Body of pancreas (tissue), 4 donors: Measurements from ENCODE around the gene IFT57. TPM values are rescaled to one million over a fixed set of nuclear protein-coding genes. Genes with fewer than 3 reads are reported as not detected.

ENCODE experiments used
- ATAC-seq: fragments of 150-250 bp; one replicate; pipeline ENCODE4 v1.9.1; 2016
- DNase-seq, 4 donors: peaks; one replicate each; pipeline ENCODE4 v3.0.0-alpha.2; 2019
- H3K27ac ChIP-seq, 4 donors: fragments of 200-600 bp; sonication (generic); 1 replicate in 3 of 4; 2 replicates in 1 of 4; pipeline versions ENCODE4 v1.5.1 to v1.6.1; 2016 to 2019; ENCODE audit warnings: mild to moderate bottlenecking in 1 of 4, mixed read lengths in 1 of 4, moderate library complexity in 1 of 4
- H3K27me3 ChIP-seq, 2 donors: fragments of 200-600 bp; sonication (generic); one replicate each; pipeline ENCODE4 v1.6.0; 2016; ENCODE audit warnings: mild to moderate bottlenecking in 1 of 2
- H3K36me3 ChIP-seq, 2 donors: fragments of 200-600 bp; sonication (generic); replicated peaks in 1 of 2; 2 replicates each; pipeline ENCODE4 v1.5.1; 2016; ENCODE audit warnings: low read depth in 2 of 2; ENCODE audit not compliant: insufficient read depth in 1 of 2
- H3K4me1 ChIP-seq: fragments of 200-600 bp; sonication (generic); one replicate; pipeline ENCODE4 v1.6.0; 2016
- H3K4me3 ChIP-seq, 2 donors: fragments of 200-600 bp; sonication (generic); 1 replicate in 1 of 2; 2 replicates in 1 of 2; pipeline ENCODE4 v1.5.1; 2016 to 2019
- H3K9me3 ChIP-seq, 3 donors: fragments of 200-600 bp; sonication (generic); 1 replicate in 2 of 3; 2 replicates in 1 of 3; pipeline ENCODE4 v1.5.1; 2016
- CTCF ChIP-seq, 7 experiments: fragments of 450-650 bp in 4 of 7; fragments of 200-600 bp in 3 of 7; sonication (generic) in 3 of 7; IDR thresholded peaks; one replicate each; pipeline ENCODE4 v1.5.1; 2016 to 2019; ENCODE audit warnings: antibody characterized with exemption in 7 of 7
- POLR2A ChIP-seq, 3 donors: fragments of 450-650 bp; IDR thresholded peaks; one replicate each; pipeline ENCODE4 v1.6.1; 2016; ENCODE audit warnings: antibody characterized with exemption in 3 of 3, mild to moderate bottlenecking in 2 of 3
- WGBS, 2 donors: methylation state at CpG; one replicate each; pipeline ENCODE4 v1.1.5; 2017; 5-methylcytosine and 5-hydroxymethylcytosine counted together
- intact Hi-C: fragments of 100-400 bp; cut with DNase I; formaldehyde crosslinking; loops from one replicate; pipeline ENCODE4 v1.15.1; 2023
- total RNA-seq, 2 donors: library from RNA; depleted of rRNA; stranded (reverse); fragments of >200 nt; gene quantifications; one replicate each; pipeline ENCODE4 v1.1.0, GENCODE V29; 2016

IFT57 gene
- total RNA-seq, 2 donors from 2014 or later = 33.2 to 51.1 TPM

DNA sequence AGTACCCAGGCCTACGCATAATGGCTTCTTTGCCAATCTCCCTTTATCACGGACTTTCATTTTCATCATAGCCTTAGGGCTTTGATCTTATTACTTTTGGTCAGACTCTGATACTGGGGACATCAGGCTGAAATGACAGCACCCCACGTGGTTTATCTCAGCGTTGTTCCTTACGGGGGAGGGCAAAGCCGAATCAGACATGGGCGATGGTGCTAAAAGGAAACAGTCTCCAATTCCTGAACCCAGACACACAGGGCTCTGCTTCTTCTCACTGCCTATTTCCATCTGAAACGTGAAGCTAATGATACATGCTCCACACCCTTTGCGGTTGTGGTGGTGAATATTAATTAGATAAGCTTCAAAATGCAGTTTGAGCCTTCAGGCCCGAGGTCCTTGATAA lies 72.0 kb downstream of the IFT57 start:
- Histone ChIP-seq H3K4me1 (no peaks in the 10 kb centered on the region), H3K36me3 (no peaks in the 10 kb centered on the region), H3K4me3 (no peak overlapping the region), H3K27me3 (no peaks in the 10 kb centered on the region), H3K9me3 (no peaks in the 10 kb centered on the region), H3K27ac (no peak overlapping the region)
- TF ChIP-seq POLR2A (IDR thresholded peaks at IDR 0.05) (no peak), CTCF (IDR thresholded peaks at IDR 0.05) (no peak)
- DNase-seq = no peak
- ATAC-seq = no peak
- WGBS, 2 donors = 67 to 75% methylated on average over 10 of the region's 10 CpGs
- intact Hi-C loops = no loop called here

DNA sequence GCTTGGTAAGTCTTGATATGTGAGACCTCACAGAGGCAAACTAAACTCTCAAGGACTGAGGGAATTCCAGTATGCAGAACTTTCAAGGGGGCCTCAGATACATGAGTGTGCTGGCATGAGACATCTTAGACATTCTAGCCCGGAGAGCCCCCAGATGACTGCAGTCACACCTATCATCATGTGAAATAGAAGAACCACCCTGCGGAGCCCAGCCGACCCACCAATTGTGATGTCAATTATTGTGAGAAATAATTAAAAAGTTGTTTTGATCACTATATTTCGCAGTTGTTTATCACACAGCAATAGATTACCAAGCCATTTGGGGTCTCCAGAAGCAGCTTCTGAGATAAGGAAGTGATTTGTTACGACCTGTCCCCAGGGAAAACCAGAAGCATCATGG lies 76.1 kb downstream of the IFT57 start:
- H3K27me3 ChIP-seq = no peaks in the 10 kb centered on the region
- WGBS, 2 donors = 87 to 91% methylated on average over 5 of the region's 5 CpGs
- H3K4me3 ChIP-seq = no peak overlapping the region
- DNase-seq (no peak), ATAC-seq (no peak)
- no peak for TF ChIP-seq POLR2A (IDR thresholded peaks at IDR 0.05)
- TF ChIP-seq CTCF (IDR thresholded peaks at IDR 0.05) = no peak
- H3K36me3 ChIP-seq = no peaks in the 10 kb centered on the region
- no peaks in the 10 kb centered on the region for H3K9me3 ChIP-seq
- no peak overlapping the region for H3K27ac ChIP-seq
- H3K4me1 ChIP-seq = no peaks in the 10 kb centered on the region
- intact Hi-C loops = no loop called here

DNA sequence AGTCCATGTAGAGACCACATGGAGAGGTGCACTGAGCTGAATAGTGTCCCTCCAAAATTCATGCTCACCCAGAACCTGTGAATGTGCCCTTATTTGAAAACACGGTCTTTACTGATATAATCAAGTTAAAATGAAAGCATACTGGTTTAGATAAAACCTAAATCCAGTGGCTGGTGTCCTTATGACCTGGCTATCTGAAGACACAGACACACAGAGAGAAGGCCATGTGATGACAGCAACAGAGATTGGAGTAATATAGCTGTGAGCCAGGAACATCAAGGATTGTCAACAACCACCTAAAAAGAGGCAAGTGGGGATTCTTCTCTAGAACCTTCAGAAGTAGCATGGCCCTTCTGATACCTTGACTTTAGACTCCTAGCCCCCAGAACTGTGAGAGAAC lies 76.6 kb downstream of the IFT57 start:
- TF ChIP-seq POLR2A (IDR thresholded peaks at IDR 0.05) (no peak), CTCF (IDR thresholded peaks at IDR 0.05) (no peak)
- Histone ChIP-seq H3K36me3 (no peaks in the 10 kb centered on the region), H3K9me3 (no peaks in the 10 kb centered on the region), H3K27me3 (no peaks in the 10 kb centered on the region), H3K4me3 (no peak overlapping the region), H3K4me1 (no peaks in the 10 kb centered on the region), H3K27ac (no peak overlapping the region)
- 61 to 81% methylated on average over 1 of the region's 1 CpG for WGBS, 2 donors
- DNase-seq (no peak), ATAC-seq (no peak)
- intact Hi-C loops = no loop called here

- Histone ChIP-seq H3K36me3 (no peaks in the 10 kb centered on the region), H3K27me3 (no peaks in the 10 kb centered on the region), H3K27ac (peak overlapping the region in 2 of 4 donors; percentile 41 to 50), H3K4me1 (peaks cover 9% of the 10 kb centered on the region), H3K9me3 (no peaks in the 10 kb centered on the region), H3K4me3 (no peak overlapping the region)
- DNase-seq (no peak), ATAC-seq (no peak)
- intact Hi-C loops = no loop called here
- TF ChIP-seq CTCF (IDR thresholded peaks at IDR 0.05) = no peak
- TF ChIP-seq POLR2A (IDR thresholded peaks at IDR 0.05) = no peak
- 11 to 17% methylated on average over 5 of the region's 5 CpGs for WGBS, 2 donors
Observed at GRCh38 chr3:108137460-108137814, 84.8 kb downstream of the IFT57 start.

- no peaks in the 10 kb centered on the region for H3K27me3 ChIP-seq
- no peak overlapping the region for H3K4me3 ChIP-seq
- WGBS, 2 donors = 57 to 61% methylated on average over 13 of the region's 13 CpGs
- intact Hi-C loops = no loop called here
- peak in 3 of 4 donors; percentile 18 to 35 (median 30) for DNase-seq
- TF ChIP-seq CTCF (IDR thresholded peaks at IDR 0.05) (no peak), POLR2A (IDR thresholded peaks at IDR 0.05) (no peak)
- peaks cover 9% of the 10 kb centered on the region for H3K4me1 ChIP-seq
- H3K9me3 ChIP-seq = no peaks in the 10 kb centered on the region
- H3K27ac ChIP-seq = peak overlapping the region in 3 of 4 donors; percentile 41 to 58 (median 50)
- peak; percentile 57 for ATAC-seq
- H3K36me3 ChIP-seq = no peaks in the 10 kb centered on the region
Observed at GRCh38 chr3:108136561-108137459, 85.4 kb downstream of the IFT57 start.
